AG09309 (cell line): ENCODE results near the gene VDAC1.
"Not testable (repeated sequence)": the region's sequence is repeated elsewhere in the genome, so short reads cannot be mapped to it uniquely, and the experiment has no call there.

Experiments used
- DNase-seq: peaks from one replicate; pipeline ENCODE4 v3.0.0-alpha.2; 2010; ENCODE audit warnings: low read depth
- H3K4me3 ChIP-seq: 2 replicates; pipeline ENCODE4 v1.5.1; 2011; ENCODE audit warnings: mild to moderate bottlenecking, low read depth, low read length, moderate library complexity; ENCODE audit not compliant: control insufficient read depth
- TF ChIP-seq, protein P1 (sequence below): IDR thresholded peaks from 2 replicates; pipeline ENCODE4 v1.5.1; 2011; ENCODE audit warnings: mild to moderate bottlenecking, low read depth, low read length, inconsistent platforms; ENCODE audit not compliant: insufficient read depth, control insufficient read depth; ENCODE audit errors: missing control alignments

Gene VDAC1

GRCh38 chr5:133977858-133978257 lies 26.9 kb downstream of the VDAC1 start:
- H3K4me3 ChIP-seq: no peak overlapping the region
- TF ChIP-seq, protein P1, sequence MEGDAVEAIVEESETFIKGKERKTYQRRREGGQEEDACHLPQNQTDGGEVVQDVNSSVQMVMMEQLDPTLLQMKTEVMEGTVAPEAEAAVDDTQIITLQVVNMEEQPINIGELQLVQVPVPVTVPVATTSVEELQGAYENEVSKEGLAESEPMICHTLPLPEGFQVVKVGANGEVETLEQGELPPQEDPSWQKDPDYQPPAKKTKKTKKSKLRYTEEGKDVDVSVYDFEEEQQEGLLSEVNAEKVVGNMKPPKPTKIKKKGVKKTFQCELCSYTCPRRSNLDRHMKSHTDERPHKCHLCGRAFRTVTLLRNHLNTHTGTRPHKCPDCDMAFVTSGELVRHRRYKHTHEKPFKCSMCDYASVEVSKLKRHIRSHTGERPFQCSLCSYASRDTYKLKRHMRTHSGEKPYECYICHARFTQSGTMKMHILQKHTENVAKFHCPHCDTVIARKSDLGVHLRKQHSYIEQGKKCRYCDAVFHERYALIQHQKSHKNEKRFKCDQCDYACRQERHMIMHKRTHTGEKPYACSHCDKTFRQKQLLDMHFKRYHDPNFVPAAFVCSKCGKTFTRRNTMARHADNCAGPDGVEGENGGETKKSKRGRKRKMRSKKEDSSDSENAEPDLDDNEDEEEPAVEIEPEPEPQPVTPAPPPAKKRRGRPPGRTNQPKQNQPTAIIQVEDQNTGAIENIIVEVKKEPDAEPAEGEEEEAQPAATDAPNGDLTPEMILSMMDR: no peak
- peak; percentile 42 for DNase-seq

DNA sequence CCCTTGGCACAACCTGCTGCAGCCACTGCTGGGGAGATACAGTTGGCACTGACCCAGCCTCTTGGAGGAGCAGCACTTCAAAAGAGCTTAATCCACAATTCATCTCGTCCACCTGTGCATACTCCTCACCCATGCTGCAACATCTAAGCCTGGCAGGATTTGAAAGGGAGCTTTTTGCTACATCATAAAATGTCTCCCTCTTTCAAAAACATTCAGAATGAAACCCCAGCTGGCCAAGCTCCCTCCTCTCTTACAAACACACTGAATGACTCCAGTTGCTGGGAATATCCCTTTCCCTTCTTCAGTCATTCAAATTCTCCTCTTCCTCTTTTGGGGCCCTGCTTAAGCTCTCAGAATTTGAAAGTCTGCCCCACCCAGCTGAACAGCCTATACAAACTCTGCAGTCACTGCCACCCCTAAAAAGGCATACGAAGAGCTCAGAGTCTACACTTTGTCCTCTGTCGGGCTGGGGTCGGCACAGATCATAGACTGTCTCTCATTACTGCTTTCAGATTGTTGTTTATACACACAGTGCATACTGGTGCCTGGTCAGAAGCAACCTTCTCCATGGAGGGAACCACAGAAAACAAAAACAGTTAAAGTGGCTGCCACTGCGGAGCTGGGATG lies 27.5 kb downstream of the VDAC1 start:
- TF ChIP-seq, protein P1: no peak
- DNase-seq: no peak
- no peak overlapping the region for H3K4me3 ChIP-seq

DNA sequence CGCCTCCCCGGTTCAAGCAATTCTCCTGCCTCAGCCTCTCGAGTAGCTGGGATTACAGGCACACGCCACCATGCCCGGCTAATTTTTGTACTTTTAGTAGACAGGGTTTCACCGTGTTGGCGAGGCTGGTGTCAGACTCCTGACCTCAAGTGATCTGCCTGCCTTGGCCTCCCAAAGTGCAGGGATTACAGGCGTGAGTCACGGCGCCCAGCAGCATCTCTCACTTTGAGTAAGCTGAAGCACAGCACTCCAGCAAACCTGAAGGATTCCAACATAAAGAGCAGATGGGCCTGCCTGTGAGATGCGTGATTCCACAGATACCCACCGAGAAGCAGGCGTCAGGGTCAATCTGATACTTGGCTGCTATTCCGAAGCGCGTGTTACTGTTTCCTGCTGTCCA lies 29.2 kb downstream of the VDAC1 start:
- not testable (repeated sequence) for DNase-seq

DNA sequence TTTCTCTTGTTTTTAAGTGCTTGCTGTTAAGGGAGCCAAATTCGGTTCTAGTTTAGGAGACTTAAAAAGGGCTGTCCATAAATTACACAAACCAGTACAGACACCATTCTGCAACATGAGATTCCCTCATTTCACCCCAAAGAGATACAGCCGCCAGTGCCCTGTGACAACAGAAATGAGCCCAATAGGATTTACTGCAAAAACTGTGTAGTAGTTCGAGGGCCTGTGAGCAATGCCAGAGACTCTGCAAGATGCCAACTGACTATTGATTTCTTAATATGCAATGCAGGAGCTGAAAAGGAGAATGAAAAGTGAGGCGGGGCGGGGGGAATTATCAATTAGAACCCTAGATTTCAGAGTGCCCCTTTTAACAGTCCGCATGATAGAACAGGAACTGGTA lies 30.6 kb downstream of the VDAC1 start:
- no peak overlapping the region for H3K4me3 ChIP-seq
- TF ChIP-seq, protein P1: no peak
- DNase-seq: no peak

More for the DNA sequence above, 29.2 kb downstream of the VDAC1 start:
- H3K4me3 ChIP-seq: not testable (repeated sequence)

- H3K4me3 ChIP-seq: no peak overlapping the region
- TF ChIP-seq, protein P1: no peak
- DNase-seq: no peak
Observed at GRCh38 chr5:133970325-133970909, 34.4 kb downstream of the VDAC1 start.

DNA sequence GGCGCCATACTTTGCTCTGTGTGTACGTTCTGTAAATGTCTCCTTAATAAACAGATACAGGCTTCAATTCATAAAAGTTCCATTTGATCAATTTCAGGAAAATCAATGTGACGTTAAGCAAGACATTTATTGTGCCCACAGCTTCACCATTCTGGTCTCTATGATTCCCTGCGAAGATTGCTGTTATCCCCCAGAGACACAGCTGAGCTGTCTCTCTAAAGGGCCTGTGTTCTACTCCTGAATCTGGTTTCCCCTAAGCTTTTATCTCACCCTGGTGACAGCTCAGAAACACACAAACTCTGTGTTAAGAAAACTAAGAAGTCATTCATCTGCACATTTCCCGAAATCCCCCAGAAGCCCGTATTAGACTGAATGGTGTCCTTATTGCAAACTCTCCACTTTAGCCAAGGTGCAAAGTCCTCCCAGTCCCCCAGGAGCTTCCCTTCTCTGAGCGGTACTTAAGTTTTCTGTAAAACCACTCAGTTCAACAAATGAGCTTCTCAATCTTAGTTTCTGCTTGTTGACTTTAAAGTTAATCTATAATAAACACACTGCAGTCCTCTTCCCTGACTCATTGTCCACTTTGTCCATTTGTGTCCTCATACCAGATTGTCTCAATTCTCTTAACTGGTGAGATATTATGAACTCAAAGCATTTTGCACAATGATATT lies 35.0 kb downstream of the VDAC1 start:
- TF ChIP-seq, protein P1: no peak
- no peak overlapping the region for H3K4me3 ChIP-seq
- no peak for DNase-seq
